ENCODE measurements around the gene TMEM184B.
"Not testable (repeated sequence)": the region's sequence is repeated elsewhere in the genome, so short reads cannot be mapped to it uniquely, and the experiment has no call there.

TMEM184B gene

GRCh38 chr22:38239101-38239761, 33.6 kb downstream of the TMEM184B start:
- Histone ChIP-seq H3K27ac (ENCODE audit: low read depth, low read length) (peak overlapping the region; percentile 44), H3K9ac (ENCODE audit: low read depth in 1 of 2, low read length in 2 of 2) (peak overlapping the region in 1 of 2 donors; percentile 44), H3K36me3 (ENCODE audit: control insufficient read depth in 1 of 2, insufficient read depth in 2 of 2, low read length in 2 of 2) (peaks cover 11 to 28% of the 10 kb centered on the region in 2 donors), H3K4me3 (ENCODE audit: low read depth in 1 of 2, low read length in 2 of 2) (peak overlapping the region in 1 of 2 donors; percentile 30), H3K9me3 (ENCODE audit: control insufficient read depth in 1 of 2, low read length in 2 of 2) (no peaks in the 10 kb centered on the region), H3K27me3 (ENCODE audit: control insufficient read depth in 1 of 2, insufficient read depth in 2 of 2, low read length in 2 of 2) (no peaks in the 10 kb centered on the region), H3K4me1 (ENCODE audit: control insufficient read depth in 1 of 2, insufficient read depth in 2 of 2, low read length in 2 of 2) (peaks cover 48 to 50% of the 10 kb centered on the region in 2 donors)

- no peak overlapping the region for H3K27ac ChIP-seq (ENCODE audit: low read depth, low read length)
- H3K4me1 ChIP-seq (ENCODE audit: control insufficient read depth in 1 of 2, insufficient read depth in 2 of 2, low read length in 2 of 2): peaks cover 45% of the 10 kb centered on the region in 2 donors
- H3K9ac ChIP-seq (ENCODE audit: low read depth in 1 of 2, low read length in 2 of 2): peak overlapping the region in 1 of 2 donors; percentile 44
- H3K4me3 ChIP-seq (ENCODE audit: low read depth in 1 of 2, low read length in 2 of 2): peak overlapping the region in 1 of 2 donors; percentile 30
- H3K36me3 ChIP-seq (ENCODE audit: control insufficient read depth in 1 of 2, insufficient read depth in 2 of 2, low read length in 2 of 2): peaks cover 6 to 32% of the 10 kb centered on the region in 2 donors
- H3K9me3 ChIP-seq (ENCODE audit: control insufficient read depth in 1 of 2, low read length in 2 of 2): no peaks in the 10 kb centered on the region
- H3K27me3 ChIP-seq (ENCODE audit: control insufficient read depth in 1 of 2, insufficient read depth in 2 of 2, low read length in 2 of 2): no peaks in the 10 kb centered on the region
Observed at GRCh38 chr22:38238519-38239071, 34.2 kb downstream of the TMEM184B start.

GRCh38 chr22:38236786-38237185, 36.0 kb downstream of the TMEM184B start:
- peaks cover 13 to 49% of the 10 kb centered on the region in 2 donors for H3K36me3 ChIP-seq (ENCODE audit: control insufficient read depth in 1 of 2, insufficient read depth in 2 of 2, low read length in 2 of 2)

GRCh38 chr22:38235240-38235850, 37.5 kb downstream of the TMEM184B start:
- no peak overlapping the region for H3K27ac ChIP-seq (ENCODE audit: low read depth, low read length)

More at GRCh38 chr22:38236786-38237185, 36.0 kb downstream of the TMEM184B start:
- no peak overlapping the region for H3K9ac ChIP-seq (ENCODE audit: low read depth in 1 of 2, low read length in 2 of 2)
- peaks cover 31 to 34% of the 10 kb centered on the region in 2 donors for H3K4me1 ChIP-seq (ENCODE audit: control insufficient read depth in 1 of 2, insufficient read depth in 2 of 2, low read length in 2 of 2)
- no peak overlapping the region for H3K27ac ChIP-seq (ENCODE audit: low read depth, low read length)
- no peaks in the 10 kb centered on the region for H3K9me3 ChIP-seq (ENCODE audit: control insufficient read depth in 1 of 2, low read length in 2 of 2)
- no peaks in the 10 kb centered on the region for H3K27me3 ChIP-seq (ENCODE audit: control insufficient read depth in 1 of 2, insufficient read depth in 2 of 2, low read length in 2 of 2)
- no peak overlapping the region for H3K4me3 ChIP-seq (ENCODE audit: low read depth in 1 of 2, low read length in 2 of 2)

GRCh38 chr22:38233856-38234255, 39.0 kb downstream of the TMEM184B start:
- not testable (repeated sequence) for H3K27me3 ChIP-seq (ENCODE audit: control insufficient read depth in 1 of 2, insufficient read depth in 2 of 2, low read length in 2 of 2); H3K27ac ChIP-seq (ENCODE audit: low read depth, low read length); H3K9ac ChIP-seq (ENCODE audit: low read depth in 1 of 2, low read length in 2 of 2); H3K9me3 ChIP-seq (ENCODE audit: control insufficient read depth in 1 of 2, low read length in 2 of 2); H3K4me3 ChIP-seq (ENCODE audit: low read depth in 1 of 2, low read length in 2 of 2)
- peaks cover 18 to 62% of the 10 kb centered on the region in 2 donors for H3K36me3 ChIP-seq (ENCODE audit: control insufficient read depth in 1 of 2, insufficient read depth in 2 of 2, low read length in 2 of 2)
- H3K4me1 ChIP-seq (ENCODE audit: control insufficient read depth in 1 of 2, insufficient read depth in 2 of 2, low read length in 2 of 2): peaks cover 25 to 30% of the 10 kb centered on the region in 2 donors

More at GRCh38 chr22:38235240-38235850, 37.5 kb downstream of the TMEM184B start:
- Histone ChIP-seq H3K4me1 (ENCODE audit: control insufficient read depth in 1 of 2, insufficient read depth in 2 of 2, low read length in 2 of 2) (peaks cover 29 to 30% of the 10 kb centered on the region in 2 donors), H3K4me3 (ENCODE audit: low read depth in 1 of 2, low read length in 2 of 2) (no peak overlapping the region), H3K9ac (ENCODE audit: low read depth in 1 of 2, low read length in 2 of 2) (no peak overlapping the region), H3K27me3 (ENCODE audit: control insufficient read depth in 1 of 2, insufficient read depth in 2 of 2, low read length in 2 of 2) (no peaks in the 10 kb centered on the region), H3K36me3 (ENCODE audit: control insufficient read depth in 1 of 2, insufficient read depth in 2 of 2, low read length in 2 of 2) (peaks cover 18 to 62% of the 10 kb centered on the region in 2 donors), H3K9me3 (ENCODE audit: control insufficient read depth in 1 of 2, low read length in 2 of 2) (no peaks in the 10 kb centered on the region)

GRCh38 chr22:38233427-38233826, 39.4 kb downstream of the TMEM184B start:
- Histone ChIP-seq H3K9me3 (ENCODE audit: control insufficient read depth in 1 of 2, low read length in 2 of 2) (no peaks in the 10 kb centered on the region), H3K36me3 (ENCODE audit: control insufficient read depth in 1 of 2, insufficient read depth in 2 of 2, low read length in 2 of 2) (peaks cover 18 to 62% of the 10 kb centered on the region in 2 donors), H3K27me3 (ENCODE audit: control insufficient read depth in 1 of 2, insufficient read depth in 2 of 2, low read length in 2 of 2) (no peaks in the 10 kb centered on the region), H3K4me3 (ENCODE audit: low read depth in 1 of 2, low read length in 2 of 2) (no peak overlapping the region), H3K9ac (ENCODE audit: low read depth in 1 of 2, low read length in 2 of 2) (no peak overlapping the region), H3K4me1 (ENCODE audit: control insufficient read depth in 1 of 2, insufficient read depth in 2 of 2, low read length in 2 of 2) (peaks cover 25 to 30% of the 10 kb centered on the region in 2 donors), H3K27ac (ENCODE audit: low read depth, low read length) (no peak overlapping the region)

GRCh38 chr22:38232196-38232595, 40.6 kb downstream of the TMEM184B start:
- Histone ChIP-seq H3K27me3 (ENCODE audit: control insufficient read depth in 1 of 2, insufficient read depth in 2 of 2, low read length in 2 of 2) (no peaks in the 10 kb centered on the region), H3K4me3 (ENCODE audit: low read depth in 1 of 2, low read length in 2 of 2) (no peak overlapping the region), H3K36me3 (ENCODE audit: control insufficient read depth in 1 of 2, insufficient read depth in 2 of 2, low read length in 2 of 2) (peaks cover 18 to 71% of the 10 kb centered on the region in 2 donors), H3K27ac (ENCODE audit: low read depth, low read length) (no peak overlapping the region), H3K9me3 (ENCODE audit: control insufficient read depth in 1 of 2, low read length in 2 of 2) (no peaks in the 10 kb centered on the region), H3K9ac (ENCODE audit: low read depth in 1 of 2, low read length in 2 of 2) (no peak overlapping the region), H3K4me1 (ENCODE audit: control insufficient read depth in 1 of 2, insufficient read depth in 2 of 2, low read length in 2 of 2) (peaks cover 29 to 32% of the 10 kb centered on the region in 2 donors)

GRCh38 chr22:38230916-38231315, 41.9 kb downstream of the TMEM184B start:
- no peak overlapping the region for H3K4me3 ChIP-seq (ENCODE audit: low read depth in 1 of 2, low read length in 2 of 2)
- H3K9me3 ChIP-seq (ENCODE audit: control insufficient read depth in 1 of 2, low read length in 2 of 2): no peaks in the 10 kb centered on the region
- peaks cover 18 to 73% of the 10 kb centered on the region in 2 donors for H3K36me3 ChIP-seq (ENCODE audit: control insufficient read depth in 1 of 2, insufficient read depth in 2 of 2, low read length in 2 of 2)
- no peak overlapping the region for H3K9ac ChIP-seq (ENCODE audit: low read depth in 1 of 2, low read length in 2 of 2)
- H3K27ac ChIP-seq (ENCODE audit: low read depth, low read length): no peak overlapping the region
- H3K4me1 ChIP-seq (ENCODE audit: control insufficient read depth in 1 of 2, insufficient read depth in 2 of 2, low read length in 2 of 2): peaks cover 24 to 26% of the 10 kb centered on the region in 2 donors
- H3K27me3 ChIP-seq (ENCODE audit: control insufficient read depth in 1 of 2, insufficient read depth in 2 of 2, low read length in 2 of 2): no peaks in the 10 kb centered on the region

GRCh38 chr22:38230108-38230825, 42.5 kb downstream of the TMEM184B start:
- Histone ChIP-seq H3K27ac (ENCODE audit: low read depth, low read length) (no peak overlapping the region), H3K4me1 (ENCODE audit: control insufficient read depth in 1 of 2, insufficient read depth in 2 of 2, low read length in 2 of 2) (peaks cover 24 to 26% of the 10 kb centered on the region in 2 donors), H3K9me3 (ENCODE audit: control insufficient read depth in 1 of 2, low read length in 2 of 2) (no peaks in the 10 kb centered on the region), H3K4me3 (ENCODE audit: low read depth in 1 of 2, low read length in 2 of 2) (no peak overlapping the region), H3K9ac (ENCODE audit: low read depth in 1 of 2, low read length in 2 of 2) (no peak overlapping the region), H3K36me3 (ENCODE audit: control insufficient read depth in 1 of 2, insufficient read depth in 2 of 2, low read length in 2 of 2) (peaks cover 13 to 72% of the 10 kb centered on the region in 2 donors), H3K27me3 (ENCODE audit: control insufficient read depth in 1 of 2, insufficient read depth in 2 of 2, low read length in 2 of 2) (no peaks in the 10 kb centered on the region)

All from duodenal mucosa (tissue), 2 donors.